ENCODE results near the gene DPP4.

DNA sequence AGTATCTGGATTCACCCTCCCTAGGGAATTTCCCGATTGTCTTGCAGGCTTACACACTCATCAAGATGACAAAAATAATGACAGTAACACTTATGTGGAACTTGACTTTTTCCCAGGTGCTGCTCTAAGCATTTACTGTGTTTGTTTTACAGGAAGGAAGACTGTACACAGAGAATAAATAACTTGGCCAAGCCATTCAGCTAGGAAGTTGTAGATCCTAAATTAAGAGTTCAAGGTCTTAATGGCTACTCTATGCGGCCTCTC lies 549 bp upstream of the DPP4 start:
- TF ChIP-seq CHD4 (IDR thresholded peaks at IDR 0.05; ENCODE audit: borderline replicate concordance) (no peak), NFE2L2 (conservative IDR thresholded peaks at IDR 0.05; ENCODE audit: low read length) (no peak), RFX5 (IDR thresholded peaks at IDR 0.05) (no peak), E2F6 (IDR thresholded peaks at IDR 0.05; ENCODE audit: borderline replicate concordance, low read depth) (no peak)
- TF ChIP-seq, protein P1, sequence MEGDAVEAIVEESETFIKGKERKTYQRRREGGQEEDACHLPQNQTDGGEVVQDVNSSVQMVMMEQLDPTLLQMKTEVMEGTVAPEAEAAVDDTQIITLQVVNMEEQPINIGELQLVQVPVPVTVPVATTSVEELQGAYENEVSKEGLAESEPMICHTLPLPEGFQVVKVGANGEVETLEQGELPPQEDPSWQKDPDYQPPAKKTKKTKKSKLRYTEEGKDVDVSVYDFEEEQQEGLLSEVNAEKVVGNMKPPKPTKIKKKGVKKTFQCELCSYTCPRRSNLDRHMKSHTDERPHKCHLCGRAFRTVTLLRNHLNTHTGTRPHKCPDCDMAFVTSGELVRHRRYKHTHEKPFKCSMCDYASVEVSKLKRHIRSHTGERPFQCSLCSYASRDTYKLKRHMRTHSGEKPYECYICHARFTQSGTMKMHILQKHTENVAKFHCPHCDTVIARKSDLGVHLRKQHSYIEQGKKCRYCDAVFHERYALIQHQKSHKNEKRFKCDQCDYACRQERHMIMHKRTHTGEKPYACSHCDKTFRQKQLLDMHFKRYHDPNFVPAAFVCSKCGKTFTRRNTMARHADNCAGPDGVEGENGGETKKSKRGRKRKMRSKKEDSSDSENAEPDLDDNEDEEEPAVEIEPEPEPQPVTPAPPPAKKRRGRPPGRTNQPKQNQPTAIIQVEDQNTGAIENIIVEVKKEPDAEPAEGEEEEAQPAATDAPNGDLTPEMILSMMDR (IDR thresholded peaks at IDR 0.05), result no peak
